WTC11 (cell line): ENCODE data around the gene FAT4. TPM values are rescaled to one million over a fixed set of nuclear protein-coding genes. Genes with fewer than 3 reads are reported as not detected.
A peak's percentile ranks its signal among the peaks of the same experiment; 100 is the strongest.

ENCODE experiments used
- ATAC-seq: fragments of 200-7000 bp; cut with Tn5 transposase; 2 replicates; pipeline ENCODE4 v1.10.0; 2021; ENCODE audit warnings: mild to moderate bottlenecking, moderate library complexity
- CTCF ChIA-PET: fragments of 300-600 bp; sonication (Branson Sonifier 250); formaldehyde crosslinking; loops from one replicate; lab custom pipeline; 2021; ENCODE audit warnings: antibody characterized with exemption; lab: Charles Lee
- POLR2A ChIA-PET: fragments of 350-600 bp; sonication (Branson Sonifier 250); formaldehyde crosslinking; loops from one replicate; lab custom pipeline; 2021; ENCODE audit warnings: antibody characterized with exemption; lab: Charles Lee
- DNase-seq: peaks from one replicate; pipeline ENCODE4 v3.0.0; 2021; ENCODE audit warnings: low spot score
- H3K27ac Mint-ChIP-seq: 2 replicates; pipeline ENCODE4 v1.8.0; 2021; ENCODE audit warnings: mixed read lengths
- H3K27me3 Mint-ChIP-seq: 2 replicates; pipeline ENCODE4 v1.8.0; 2021; ENCODE audit warnings: low read depth, mild to moderate bottlenecking, moderate library complexity, mixed read lengths
- H3K36me3 Mint-ChIP-seq: 2 replicates; pipeline ENCODE4 v1.8.0; 2021; ENCODE audit warnings: mixed read lengths
- H3K4me1 Mint-ChIP-seq: 2 replicates; pipeline ENCODE4 v1.8.0; 2022; ENCODE audit warnings: mixed read lengths
- H3K4me3 Mint-ChIP-seq: 2 replicates; pipeline ENCODE4 v1.8.0; 2021; ENCODE audit warnings: mild to moderate bottlenecking, moderate library complexity, mixed read lengths
- H3K9me3 Mint-ChIP-seq: 2 replicates; pipeline ENCODE4 v1.8.0; 2021; ENCODE audit warnings: mixed read lengths
- ATF2 ChIP-seq: sonication (generic); formaldehyde crosslinking; IDR thresholded peaks from 2 replicates; pipeline ENCODE4 v1.8.1; 2022; ENCODE audit warnings: low read depth, missing genetic modification reagents, borderline replicate concordance
- CTCF ChIP-seq: fragments of 200-600 bp; IDR thresholded peaks from 2 replicates; pipeline ENCODE4 v1.8.0; 2022; ENCODE audit warnings: antibody characterized with exemption
- E2F1 ChIP-seq: sonication (generic); formaldehyde crosslinking; IDR thresholded peaks from 2 replicates; pipeline ENCODE4 v1.8.0; 2022; ENCODE audit warnings: mild to moderate bottlenecking, missing genetic modification reagents
- FOXJ3 ChIP-seq: sonication (generic); formaldehyde crosslinking; IDR thresholded peaks from 2 replicates; pipeline ENCODE4 v1.9.0; 2021; ENCODE audit warnings: missing genetic modification reagents, mild to moderate bottlenecking, borderline replicate concordance
- GRHL2 ChIP-seq: fragments of 250-450 bp; sonication (Bioruptor Pico); IDR thresholded peaks from 2 replicates; pipeline ENCODE4 v1.8.0; 2022; ENCODE audit warnings: mild to moderate bottlenecking, moderate library complexity; ENCODE audit not compliant: insufficient replicate concordance, severe bottlenecking
- JUN ChIP-seq: sonication (generic); formaldehyde crosslinking; IDR thresholded peaks from 2 replicates; pipeline ENCODE4 v1.8.0; 2023; ENCODE audit warnings: mild to moderate bottlenecking, missing genetic modification reagents
- MYBL2 ChIP-seq: sonication (generic); formaldehyde crosslinking; IDR thresholded peaks from 2 replicates; pipeline ENCODE4 v1.8.1; 2023; ENCODE audit warnings: mild to moderate bottlenecking, moderate library complexity, missing genetic modification reagents
- NFE2L1 ChIP-seq: sonication (generic); formaldehyde crosslinking; IDR thresholded peaks from 2 replicates; pipeline ENCODE4 v1.8.1; 2023; ENCODE audit warnings: missing genetic modification reagents
- NFYB ChIP-seq: sonication (generic); formaldehyde crosslinking; conservative IDR thresholded peaks from 2 replicates; pipeline ENCODE4 v1.8.0; 2022; ENCODE audit warnings: low read depth, missing genetic modification reagents
- NR2C2 ChIP-seq: sonication (generic); formaldehyde crosslinking; IDR thresholded peaks from 2 replicates; pipeline ENCODE4 v1.8.0; 2022; ENCODE audit warnings: mild to moderate bottlenecking, missing genetic modification reagents
- PRDM15 ChIP-seq: sonication (generic); formaldehyde crosslinking; IDR thresholded peaks from 2 replicates; pipeline ENCODE4 v1.8.0; 2022; ENCODE audit warnings: missing genetic modification reagents
- ZNF138 ChIP-seq: sonication (generic); formaldehyde crosslinking; conservative IDR thresholded peaks from 2 replicates; pipeline ENCODE4 v1.8.1; 2022; ENCODE audit warnings: mild to moderate bottlenecking, moderate library complexity, missing genetic modification reagents
- ZNF232 ChIP-seq: sonication (generic); formaldehyde crosslinking; IDR thresholded peaks from 2 replicates; pipeline ENCODE4 v1.8.0; 2022; ENCODE audit warnings: mild to moderate bottlenecking, missing genetic modification reagents
- ZNF263 ChIP-seq: sonication (generic); formaldehyde crosslinking; IDR thresholded peaks from 2 replicates; pipeline ENCODE4 v1.8.1; 2022; ENCODE audit warnings: low read depth, mild to moderate bottlenecking, moderate library complexity, missing genetic modification reagents
- ZNF396 ChIP-seq: fragments of 250-450 bp; sonication (Bioruptor Pico); IDR thresholded peaks from 2 replicates; pipeline ENCODE4 v1.8.0; 2021; ENCODE audit warnings: mild to moderate bottlenecking, moderate library complexity, borderline replicate concordance
- ZNF416 ChIP-seq: fragments of 250-450 bp; sonication (Bioruptor Pico); IDR thresholded peaks from 2 replicates; pipeline ENCODE4 v1.9.0; 2021; ENCODE audit warnings: mild to moderate bottlenecking, inconsistent platforms
- ZNF512 ChIP-seq: sonication (generic); formaldehyde crosslinking; IDR thresholded peaks from 2 replicates; pipeline ENCODE4 v1.8.1; 2022; ENCODE audit warnings: missing genetic modification reagents, borderline replicate concordance
- ZSCAN18 ChIP-seq: fragments of 250-450 bp; sonication (Bioruptor Pico); IDR thresholded peaks from 2 replicates; pipeline ENCODE4 v2.1.2; 2022; ENCODE audit warnings: mild to moderate bottlenecking, moderate library complexity
- total RNA-seq: library from RNA; stranded (reverse); gene quantifications from 3 replicates; pipeline ENCODE4 v1.2.3, GENCODE V29; 2021
- TF ChIP-seq, protein P1 (sequence below): fragments of 250-450 bp; sonication (Bioruptor Pico); IDR thresholded peaks from 2 replicates; pipeline ENCODE4 v1.9.0; 2021; ENCODE audit warnings: mild to moderate bottlenecking
- TF ChIP-seq, protein P2 (sequence below): sonication (generic); formaldehyde crosslinking; IDR thresholded peaks from 2 replicates; pipeline ENCODE4 v1.8.0; 2022; ENCODE audit warnings: mild to moderate bottlenecking, missing genetic modification reagents

FAT4 gene
- total RNA-seq, 1 experiment from 2014 or later: 10.5 TPM

GRCh38 chr4:125322366-125322730 lies 7.6 kb downstream of the FAT4 start (continued):
- no peak for TF ChIP-seq PRDM15 (CRISPR knock-in tag)
- no peak for TF ChIP-seq E2F1 (CRISPR knock-in tag)
- TF ChIP-seq ZNF232: no peak
- no peak for TF ChIP-seq ATF2
- TF ChIP-seq ZSCAN18 (CRISPR knock-in tag): no peak
- no peak for TF ChIP-seq ZNF263 (CRISPR knock-in tag)
- TF ChIP-seq CTCF: no peak
- TF ChIP-seq, all 79 proteins: peak for 0

- ChIA-PET POLR2A (no interaction called here), CTCF (interaction anchor here (1.0 kb wide), 1 partner anchor 428 kb away, joined by 4 read pairs; no protein-coding TSS in a partner anchor)
- H3K4me3 Mint-ChIP-seq: peak overlapping the region; percentile 7
- H3K36me3 Mint-ChIP-seq: peaks cover 16% of the 10 kb centered on the region
- peaks cover 56% of the 10 kb centered on the region for H3K4me1 Mint-ChIP-seq
- DNase-seq (no peak), ATAC-seq (peak; percentile 51; the same call in 1 of the 2 replicates)
- peaks cover 6% of the 10 kb centered on the region; the same call in 1 of the 2 replicates for H3K9me3 Mint-ChIP-seq
- H3K27ac Mint-ChIP-seq: peak overlapping the region; percentile 57; the same call in 1 of the 2 replicates
- peaks cover 3% of the 10 kb centered on the region for H3K27me3 Mint-ChIP-seq
- TF ChIP-seq, protein P1, sequence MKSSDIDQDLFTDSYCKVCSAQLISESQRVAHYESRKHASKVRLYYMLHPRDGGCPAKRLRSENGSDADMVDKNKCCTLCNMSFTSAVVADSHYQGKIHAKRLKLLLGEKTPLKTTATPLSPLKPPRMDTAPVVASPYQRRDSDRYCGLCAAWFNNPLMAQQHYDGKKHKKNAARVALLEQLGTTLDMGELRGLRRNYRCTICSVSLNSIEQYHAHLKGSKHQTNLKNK (CRISPR knock-in tag): no peak
- TF ChIP-seq NFYB (CRISPR knock-in tag): no peak
- TF ChIP-seq JUN (CRISPR knock-in tag): no peak
- TF ChIP-seq MYBL2 (CRISPR knock-in tag): no peak
- TF ChIP-seq ZNF512 (CRISPR knock-in tag): no peak
- TF ChIP-seq FOXJ3 (CRISPR knock-in tag): no peak
- TF ChIP-seq NR2C2: no peak
- no peak for TF ChIP-seq ZNF416 (CRISPR knock-in tag)
- no peak for TF ChIP-seq ZNF138 (CRISPR knock-in tag)
- no peak for TF ChIP-seq ZNF396 (CRISPR knock-in tag)
- TF ChIP-seq, protein P2, sequence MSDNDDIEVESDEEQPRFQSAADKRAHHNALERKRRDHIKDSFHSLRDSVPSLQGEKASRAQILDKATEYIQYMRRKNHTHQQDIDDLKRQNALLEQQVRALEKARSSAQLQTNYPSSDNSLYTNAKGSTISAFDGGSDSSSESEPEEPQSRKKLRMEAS: no peak
- no peak for TF ChIP-seq NFE2L1
- no peak for TF ChIP-seq GRHL2 (CRISPR knock-in tag)
Observed at GRCh38 chr4:125323654-125324053, 8.9 kb downstream of the FAT4 start.
